Iris pigment epithelial cell (primary cell): ENCODE measurements around the gene SHPK.

Experiments used
- DNase-seq: peaks from one replicate; pipeline ENCODE4 v3.0.0-alpha.2; 2011; ENCODE audit warnings: low read depth

SHPK gene

GRCh38 chr17:3636154-3636907 is at the start of gene SHPK, which contains the start of gene CTNS:
Gene SHPK (minus strand): TSS chr17:3636250. CDS start chr17:3636219, 31 bp downstream.
Gene CTNS (plus strand): TSS chr17:3636760. CDS start chr17:3640207, 3,447 bp downstream.
- DNase-seq, result peak; percentile 98

- no peak for DNase-seq
These were observed 49.1 kb upstream of the SHPK start for GRCh38 chr17:3685174-3685573.

GRCh38 chr17:3683054-3683511 is 47.0 kb upstream of the SHPK start:
- no peak for DNase-seq

- no peak for DNase-seq
These were observed 46.0 kb upstream of the SHPK start for GRCh38 chr17:3682033-3682432.

- no peak for DNase-seq
These were observed 45.5 kb upstream of the SHPK start for GRCh38 chr17:3681565-3681964.

- DNase-seq, result no peak
These were observed 45.0 kb upstream of the SHPK start for GRCh38 chr17:3681057-3681456.

- DNase-seq, result no peak
These were observed 43.6 kb upstream of the SHPK start for GRCh38 chr17:3679531-3680126.

- no peak for DNase-seq
These were observed 42.9 kb upstream of the SHPK start for GRCh38 chr17:3678821-3679530.

GRCh38 chr17:3678095-3678820 is 42.2 kb upstream of the SHPK start:
- DNase-seq, result no peak

GRCh38 chr17:3675886-3676285 is 39.8 kb upstream of the SHPK start:
- no peak for DNase-seq

GRCh38 chr17:3672571-3672970 is 36.5 kb upstream of the SHPK start:
- no peak for DNase-seq

GRCh38 chr17:3669548-3669947 is 33.5 kb upstream of the SHPK start:
- no peak for DNase-seq

- no peak for DNase-seq
These were observed 33.0 kb upstream of the SHPK start for GRCh38 chr17:3669085-3669347.

- peak; percentile 96 for DNase-seq
These were observed 32.4 kb upstream of the SHPK start, which contains the start of the genes EMC6 and TAX1BP3 for GRCh38 chr17:3668279-3669084. Gene EMC6 (plus strand): TSS chr17:3668812. CDS start chr17:3669147, 335 bp downstream. Gene TAX1BP3 (minus strand): TSS chr17:3668578. CDS start chr17:3668526, 52 bp downstream.

GRCh38 chr17:3667366-3668278 is 31.6 kb upstream of the SHPK start:
- peak; percentile 93 for DNase-seq

GRCh38 chr17:3666516-3666915 is 30.5 kb upstream of the SHPK start:
- no peak for DNase-seq

GRCh38 chr17:3665834-3666233 is 29.8 kb upstream of the SHPK start:
- DNase-seq, result no peak

- DNase-seq, result no peak
These were observed 27.3 kb upstream of the SHPK start for GRCh38 chr17:3663102-3664011.

- DNase-seq, result no peak
These were observed 24.4 kb upstream of the SHPK start for GRCh38 chr17:3660311-3660891.
